Smooth muscle cell (in vitro differentiated cells): Measurements from ENCODE around the gene TIGD4. TPM values are rescaled to one million over a fixed set of nuclear protein-coding genes. Genes with fewer than 3 reads are reported as not detected.

ENCODE experiments used
- DNase-seq: peaks from one replicate; lab custom pipeline; 2025; ENCODE audit not compliant: unreplicated experiment; lab: John Stamatoyannopoulos, UW
- H2AFZ ChIP-seq: fragments of 200-600 bp; sonication (generic); 2 replicates; pipeline ENCODE4 v1.6.0; 2016; ENCODE audit warnings: antibody characterized with exemption, low read depth, mild to moderate bottlenecking
- H3F3A ChIP-seq: fragments of 200-600 bp; sonication (generic); 2 replicates; pipeline ENCODE4 v1.6.0; 2017; ENCODE audit warnings: antibody characterized with exemption, low read depth
- H3K27ac ChIP-seq: fragments of 200-600 bp; sonication (generic); 2 replicates; pipeline ENCODE4 v1.5.1; 2016; ENCODE audit warnings: low read depth, mild to moderate bottlenecking
- H3K27me3 ChIP-seq: fragments of 200-600 bp; sonication (generic); 2 replicates; pipeline ENCODE4 v1.6.1; 2016; ENCODE audit warnings: low read depth, mild to moderate bottlenecking
- H3K36me3 ChIP-seq: fragments of 200-600 bp; sonication (generic); 2 replicates; pipeline ENCODE4 v1.5.1; 2016; ENCODE audit warnings: low read depth
- H3K4me1 ChIP-seq: fragments of 200-600 bp; sonication (generic); 2 replicates; pipeline ENCODE4 v1.5.1; 2016; ENCODE audit warnings: low read depth
- H3K4me2 ChIP-seq: fragments of 200-600 bp; sonication (generic); 2 replicates; pipeline ENCODE4 v1.6.0; 2016; ENCODE audit warnings: mild to moderate bottlenecking
- H3K4me3 ChIP-seq: fragments of 200-600 bp; sonication (generic); 2 replicates; pipeline ENCODE4 v1.5.1; 2016; ENCODE audit warnings: mild to moderate bottlenecking
- H3K79me2 ChIP-seq: fragments of 200-600 bp; sonication (generic); 2 replicates; pipeline ENCODE4 v1.6.0; 2016; ENCODE audit warnings: low read depth, mild to moderate bottlenecking
- H3K9ac ChIP-seq: fragments of 200-600 bp; sonication (generic); 2 replicates; pipeline ENCODE4 v1.6.0; 2016; ENCODE audit warnings: low read depth
- H3K9me3 ChIP-seq: fragments of 200-600 bp; sonication (generic); replicated peaks from 2 replicates; pipeline ENCODE4 v1.5.1; 2016; ENCODE audit warnings: low read depth
- H4K20me1 ChIP-seq: fragments of 200-600 bp; sonication (generic); 2 replicates; pipeline ENCODE4 v1.6.0; 2016; ENCODE audit warnings: low read depth
- CTCF ChIP-seq: fragments of 200-600 bp; sonication (generic); IDR thresholded peaks from 2 replicates; pipeline ENCODE4 v1.5.1; 2017; ENCODE audit warnings: borderline replicate concordance, mild to moderate bottlenecking, antibody characterized with exemption; ENCODE audit not compliant: insufficient read depth, poor library complexity, severe bottlenecking
- WGBS: methylation state at CpG from one replicate; pipeline ENCODE4 v1.1.7; 2016; ENCODE audit warnings: low lambda C conversion rate; 5-methylcytosine and 5-hydroxymethylcytosine counted together
- polyA plus RNA-seq: library from polyadenylated mRNA; unstranded; fragments of >200 nt; fragmentation: Nextera tagmentation; extraction: Ambion mirVana; gene quantifications from 2 replicates; pipeline ENCODE4 v1.2.1, GENCODE V29; 2016
- total RNA-seq: library from RNA; depleted of rRNA; stranded (reverse); fragments of >200 nt; gene quantifications from 2 replicates; pipeline ENCODE4 v1.2.3, GENCODE V29; 2014

Gene TIGD4
- total and polyA plus RNA-seq, 2 experiments from 2014 or later, result 0.42 to 0.67 TPM

- H3K9ac ChIP-seq, result no peak overlapping the region
- H3K4me3 ChIP-seq, result no peak overlapping the region
- H3K27ac ChIP-seq, result no peak overlapping the region
- no peaks in the 10 kb centered on the region for H4K20me1 ChIP-seq
- no peaks in the 10 kb centered on the region for H3K79me2 ChIP-seq
- no peak for DNase-seq
- 91% methylated on average over 24 of the region's 24 CpGs for WGBS
- H3F3A ChIP-seq, result no peaks in the 10 kb centered on the region
- no peaks in the 10 kb centered on the region for H3K36me3 ChIP-seq
- no peak overlapping the region for H2AFZ ChIP-seq
- no peak for TF ChIP-seq CTCF
- H3K4me2 ChIP-seq, result no peak overlapping the region
- H3K9me3 ChIP-seq, result no peaks in the 10 kb centered on the region
- no peaks in the 10 kb centered on the region for H3K4me1 ChIP-seq
- no peaks in the 10 kb centered on the region for H3K27me3 ChIP-seq
These were observed 59.6 kb downstream of the TIGD4 start for GRCh38 chr4:152719801-152720556.

Other genes with a start within 250 kb of the TIGD4 start
- gene FBXW7, start 243.6 kb downstream of the TIGD4 start, total RNA-seq, result 31.6 and 51.3 TPM in 2 replicates
- gene FBXW7, start 243.6 kb downstream of the TIGD4 start, polyA plus RNA-seq, result 16.4 and 21.6 TPM in 2 replicates
- 3.8 and 6.0 TPM in 2 replicates for gene TMEM154, start 99.7 kb downstream of the TIGD4 start, total RNA-seq
- 1.8 and 6.6 TPM in 2 replicates for gene TMEM154, start 99.7 kb downstream of the TIGD4 start, polyA plus RNA-seq
- 37.7 and 53.3 TPM in 2 replicates for gene ARFIP1, start 224 bp upstream of the TIGD4 start, total RNA-seq
- 21.3 and 22.2 TPM in 2 replicates for gene ARFIP1, start 224 bp upstream of the TIGD4 start, polyA plus RNA-seq
- 2.0 and 3.0 TPM in 2 replicates for gene FHDC1, start 156.6 kb upstream of the TIGD4 start, total RNA-seq
- gene FHDC1, start 156.6 kb upstream of the TIGD4 start, polyA plus RNA-seq, result 0.49 and 1.3 TPM in 2 replicates